GM12865 (cell line): ENCODE data around the gene DLG2.

Experiments
- DNase-seq: peaks from one replicate; pipeline ENCODE4 v3.0.0; 2010; ENCODE audit warnings: low read depth
- H3K4me3 ChIP-seq: 2 replicates; pipeline ENCODE4 v1.5.1; 2011; ENCODE audit warnings: mild to moderate bottlenecking, low read depth, low read length, control low read depth
- TF ChIP-seq, protein P1 (sequence below): IDR thresholded peaks from 2 replicates; pipeline ENCODE4 v1.5.1; 2011; ENCODE audit warnings: low read length, control low read depth, low read depth, inconsistent platforms; ENCODE audit not compliant: insufficient read depth; ENCODE audit errors: missing control alignments

Gene DLG2

DNA sequence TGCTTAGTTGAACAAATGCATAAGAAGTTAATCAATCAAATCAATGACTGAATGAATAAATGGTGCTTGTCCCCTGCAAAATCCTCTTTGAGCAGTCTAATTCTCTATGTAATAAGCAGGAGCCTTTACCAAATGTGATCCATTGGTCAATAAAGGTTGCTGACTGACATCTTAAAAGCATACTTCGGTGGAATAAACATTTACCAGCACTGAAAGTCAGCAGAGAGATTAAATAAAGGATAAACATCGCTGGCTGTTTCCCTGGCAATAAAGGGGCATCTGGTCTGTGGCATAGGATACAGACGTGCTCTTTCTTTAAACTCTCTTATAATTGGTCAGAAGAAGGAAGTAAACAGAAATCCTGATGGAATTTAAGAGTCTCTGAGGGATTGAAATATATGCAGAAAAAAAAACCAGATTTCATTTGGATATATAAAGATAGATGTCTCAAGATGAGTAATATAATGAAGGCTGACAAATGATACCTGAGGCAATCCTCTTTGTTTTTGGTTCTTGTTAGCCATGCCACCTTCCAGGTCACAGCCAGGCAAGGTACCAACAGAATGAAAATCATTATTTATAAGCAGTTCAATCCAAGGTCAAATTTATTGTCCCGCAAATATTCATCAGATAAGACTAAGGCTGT, 1762.6 kb downstream of the DLG2 start:
- no peak for DNase-seq
- no peak overlapping the region for H3K4me3 ChIP-seq
- TF ChIP-seq, protein P1, sequence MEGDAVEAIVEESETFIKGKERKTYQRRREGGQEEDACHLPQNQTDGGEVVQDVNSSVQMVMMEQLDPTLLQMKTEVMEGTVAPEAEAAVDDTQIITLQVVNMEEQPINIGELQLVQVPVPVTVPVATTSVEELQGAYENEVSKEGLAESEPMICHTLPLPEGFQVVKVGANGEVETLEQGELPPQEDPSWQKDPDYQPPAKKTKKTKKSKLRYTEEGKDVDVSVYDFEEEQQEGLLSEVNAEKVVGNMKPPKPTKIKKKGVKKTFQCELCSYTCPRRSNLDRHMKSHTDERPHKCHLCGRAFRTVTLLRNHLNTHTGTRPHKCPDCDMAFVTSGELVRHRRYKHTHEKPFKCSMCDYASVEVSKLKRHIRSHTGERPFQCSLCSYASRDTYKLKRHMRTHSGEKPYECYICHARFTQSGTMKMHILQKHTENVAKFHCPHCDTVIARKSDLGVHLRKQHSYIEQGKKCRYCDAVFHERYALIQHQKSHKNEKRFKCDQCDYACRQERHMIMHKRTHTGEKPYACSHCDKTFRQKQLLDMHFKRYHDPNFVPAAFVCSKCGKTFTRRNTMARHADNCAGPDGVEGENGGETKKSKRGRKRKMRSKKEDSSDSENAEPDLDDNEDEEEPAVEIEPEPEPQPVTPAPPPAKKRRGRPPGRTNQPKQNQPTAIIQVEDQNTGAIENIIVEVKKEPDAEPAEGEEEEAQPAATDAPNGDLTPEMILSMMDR = no peak

GRCh38 chr11:83863272-83863671, 1763.9 kb downstream of the DLG2 start:
- DNase-seq = no peak
- TF ChIP-seq, protein P1 = no peak
- H3K4me3 ChIP-seq = no peak overlapping the region

DNA sequence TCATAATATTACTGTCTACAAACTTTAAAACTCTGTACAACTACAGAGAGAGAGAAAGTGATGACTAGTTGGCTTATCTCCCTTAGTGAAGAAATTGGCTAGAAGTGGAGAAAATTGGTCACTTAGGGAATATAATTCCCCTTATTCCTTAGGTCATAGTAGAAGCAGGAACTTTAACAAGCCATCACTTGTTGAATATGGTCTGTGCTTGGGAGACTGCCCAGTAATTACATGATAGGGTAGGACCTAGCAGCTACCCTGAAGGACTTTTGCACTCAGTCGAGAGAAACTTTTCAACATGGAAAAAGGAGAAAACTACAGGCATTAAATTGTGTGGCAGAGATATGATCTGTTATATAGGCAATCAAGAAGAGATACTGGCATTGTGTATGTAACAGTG, 1764.5 kb downstream of the DLG2 start:
- DNase-seq = no peak
- no peak overlapping the region for H3K4me3 ChIP-seq
- TF ChIP-seq, protein P1 = no peak

DNA sequence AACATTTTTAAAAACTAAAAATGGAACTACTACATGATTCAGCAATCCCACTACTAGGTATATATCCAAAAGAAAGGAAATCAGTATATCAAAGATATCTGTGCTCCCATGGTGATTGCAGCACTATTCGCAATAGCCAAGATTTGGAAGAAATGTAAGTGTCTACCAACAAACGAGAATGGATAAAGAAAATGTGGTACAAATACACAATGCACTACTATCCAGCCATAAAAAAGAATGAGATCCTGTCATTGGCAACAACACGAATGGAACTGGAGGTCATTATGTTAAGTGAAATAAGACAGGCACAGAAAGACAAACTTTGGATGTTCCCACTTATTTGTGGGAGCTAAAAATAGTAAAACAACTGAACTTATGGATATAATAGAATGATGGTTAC, 1765.1 kb downstream of the DLG2 start:
- H3K4me3 ChIP-seq = no peak overlapping the region
- DNase-seq = no peak
- TF ChIP-seq, protein P1 = no peak

GRCh38 chr11:83858694-83859093, 1768.5 kb downstream of the DLG2 start:
- DNase-seq = no peak
- H3K4me3 ChIP-seq = no peak overlapping the region
- TF ChIP-seq, protein P1 = no peak

GRCh38 chr11:83855237-83855636, 1771.9 kb downstream of the DLG2 start:
- TF ChIP-seq, protein P1 = no peak
- H3K4me3 ChIP-seq = no peak overlapping the region
- DNase-seq = no peak
